Measurements from ENCODE around the gene PKNOX2.

DNA sequence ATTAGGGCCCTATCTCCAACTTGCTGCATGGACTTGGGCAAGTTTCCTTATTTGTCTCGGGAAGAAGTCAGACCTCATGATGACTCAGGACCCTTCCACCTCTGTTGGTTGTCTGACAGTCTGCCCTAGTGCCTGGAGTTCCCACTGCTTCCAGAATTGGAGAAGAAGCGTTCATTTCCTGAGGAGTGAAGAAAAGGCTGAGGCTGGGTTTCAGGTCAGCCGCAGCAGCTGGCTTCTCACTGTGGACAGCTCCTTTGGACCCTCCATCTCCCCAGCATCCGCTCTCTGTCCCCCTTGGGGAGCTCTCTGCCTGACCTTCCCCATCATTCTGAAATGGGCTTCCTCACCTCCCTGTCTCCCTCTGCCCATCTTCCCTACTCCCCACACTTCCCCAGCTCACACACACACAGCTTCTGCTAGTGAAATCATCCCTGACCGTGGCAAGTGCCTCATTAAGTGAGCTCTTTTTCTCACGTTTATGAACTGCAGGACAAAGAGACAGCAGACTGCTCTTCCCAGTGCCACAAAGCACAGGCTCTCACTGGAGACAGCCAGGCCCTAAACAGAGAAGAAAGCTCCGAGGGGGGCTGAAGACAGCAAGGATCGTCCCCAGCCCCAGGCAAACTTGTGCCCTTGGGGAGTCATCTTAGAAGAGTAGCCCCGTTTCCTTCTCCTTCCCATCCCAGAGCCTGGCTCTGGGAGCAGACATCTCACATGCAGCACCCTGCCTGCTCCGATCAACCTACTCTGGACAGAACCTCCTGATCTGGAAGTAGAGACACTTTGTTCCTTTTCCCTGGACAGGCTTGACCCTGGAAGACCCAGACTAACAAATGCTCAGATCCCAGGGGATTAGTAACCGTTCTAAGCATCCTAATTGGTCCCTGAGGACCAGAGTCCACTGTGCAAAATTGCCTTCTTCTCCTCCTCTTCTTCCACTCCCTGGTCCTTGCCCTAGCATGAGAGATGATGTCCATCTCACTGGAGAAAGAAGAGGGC, 173.6 kb downstream of the PKNOX2 start:
- TF ChIP-seq POLR2A (conservative IDR thresholded peaks at IDR 0.05) (no peak), ADNP (tag; IDR thresholded peaks at IDR 0.05) (no peak), TSC22D4 (tag; IDR thresholded peaks at IDR 0.05) (no peak), GTF2F1 (IDR thresholded peaks at IDR 0.05; ENCODE audit: low read depth, low read length) (no peak)
